ENCODE results near the gene FMNL2. TPM values are rescaled to one million over a fixed set of nuclear protein-coding genes. Genes with fewer than 3 reads are reported as not detected.
A peak's percentile ranks its signal among the peaks of the same experiment; 100 is the strongest.

The FMNL2 gene
- total and polyA plus RNA-seq, 4 donors = 81.1 to 173 (median 146) TPM

DNA sequence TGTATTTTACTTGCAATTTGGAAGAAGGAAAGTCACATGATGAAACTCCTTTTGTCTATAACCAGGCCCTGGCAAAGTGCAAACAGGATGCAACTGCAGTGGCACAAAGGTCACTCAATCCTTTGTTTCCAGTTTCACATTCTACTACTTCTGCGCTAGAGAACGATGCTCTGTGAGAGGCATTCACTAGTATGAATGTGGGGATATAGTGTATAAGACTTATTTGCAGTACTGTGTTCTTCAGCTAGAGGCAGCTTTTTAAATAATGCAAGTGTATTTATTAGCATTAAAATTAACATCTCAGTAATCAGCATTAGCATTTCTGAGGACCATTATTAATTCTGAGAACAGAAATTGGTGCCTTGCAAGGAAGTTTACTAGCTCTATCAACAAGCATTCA, 313.4 kb downstream of the FMNL2 start:
- H3K9me3 ChIP-seq (ENCODE audit: control insufficient read depth, insufficient read depth, low read length) = no peaks in the 10 kb centered on the region
- H3K4me1 ChIP-seq (ENCODE audit: control insufficient read depth, insufficient read depth, low read length) = peaks cover 3% of the 10 kb centered on the region
- H3K27ac ChIP-seq (ENCODE audit: low read depth, low read length) = peak overlapping the region; percentile 65
- DNase-seq (ENCODE audit: low read depth in 4 of 6, low spot score in 6 of 6) = peak in 2 of 6 donors; percentile 29 to 34
- H3K4me3 ChIP-seq (ENCODE audit: low read depth, low read length) = no peak overlapping the region
- WGBS (ENCODE audit: insufficient coverage) = no CpG with 5 or more reads among the region's 2 CpGs
- peaks cover 5% of the 10 kb centered on the region for H3K36me3 ChIP-seq (ENCODE audit: control insufficient read depth, insufficient read depth, low read length)
- no peaks in the 10 kb centered on the region for H3K27me3 ChIP-seq (ENCODE audit: control insufficient read depth, insufficient read depth, low read length)

DNA sequence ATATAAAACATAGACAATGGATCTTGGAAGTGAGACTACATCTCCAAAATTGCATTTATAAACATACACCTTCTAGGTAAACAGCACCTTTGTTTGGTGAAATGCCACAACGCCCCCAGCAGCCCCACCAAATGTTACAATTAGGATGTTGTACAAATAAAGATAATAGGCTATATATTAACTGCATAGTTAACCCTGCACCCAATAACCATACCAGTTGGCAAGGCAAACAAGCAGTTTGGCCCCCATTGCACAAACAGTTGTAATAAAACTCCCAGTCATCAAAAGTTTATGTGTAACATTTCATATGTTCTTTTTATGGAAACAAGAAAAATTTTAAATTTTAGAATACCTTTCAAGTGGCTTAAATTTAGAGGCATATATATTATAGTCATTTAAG, 315.0 kb downstream of the FMNL2 start:
- Histone ChIP-seq H3K4me3 (ENCODE audit: low read depth, low read length) (no peak overlapping the region), H3K9me3 (ENCODE audit: control insufficient read depth, insufficient read depth, low read length) (no peaks in the 10 kb centered on the region), H3K27ac (ENCODE audit: low read depth, low read length) (no peak overlapping the region), H3K27me3 (ENCODE audit: control insufficient read depth, insufficient read depth, low read length) (no peaks in the 10 kb centered on the region), H3K36me3 (ENCODE audit: control insufficient read depth, insufficient read depth, low read length) (peaks cover 4% of the 10 kb centered on the region), H3K4me1 (ENCODE audit: control insufficient read depth, insufficient read depth, low read length) (peaks cover 3% of the 10 kb centered on the region)
- no CpG with 5 or more reads among the region's 1 CpG for WGBS (ENCODE audit: insufficient coverage)
- DNase-seq (ENCODE audit: low read depth in 4 of 6, low spot score in 6 of 6) = no peak

- Histone ChIP-seq H3K4me1 (ENCODE audit: control insufficient read depth, insufficient read depth, low read length) (peaks cover 3% of the 10 kb centered on the region), H3K9me3 (ENCODE audit: control insufficient read depth, insufficient read depth, low read length) (no peaks in the 10 kb centered on the region), H3K27ac (ENCODE audit: low read depth, low read length) (no peak overlapping the region), H3K36me3 (ENCODE audit: control insufficient read depth, insufficient read depth, low read length) (peaks cover 3% of the 10 kb centered on the region), H3K27me3 (ENCODE audit: control insufficient read depth, insufficient read depth, low read length) (no peaks in the 10 kb centered on the region), H3K4me3 (ENCODE audit: low read depth, low read length) (no peak overlapping the region)
- DNase-seq (ENCODE audit: low read depth in 4 of 6, low spot score in 6 of 6) = no peak
- WGBS (ENCODE audit: insufficient coverage) = 96% methylated on average over 3 of the region's 6 CpGs
These were observed 315.9 kb downstream of the FMNL2 start for GRCh38 chr2:152650768-152651371.

DNA sequence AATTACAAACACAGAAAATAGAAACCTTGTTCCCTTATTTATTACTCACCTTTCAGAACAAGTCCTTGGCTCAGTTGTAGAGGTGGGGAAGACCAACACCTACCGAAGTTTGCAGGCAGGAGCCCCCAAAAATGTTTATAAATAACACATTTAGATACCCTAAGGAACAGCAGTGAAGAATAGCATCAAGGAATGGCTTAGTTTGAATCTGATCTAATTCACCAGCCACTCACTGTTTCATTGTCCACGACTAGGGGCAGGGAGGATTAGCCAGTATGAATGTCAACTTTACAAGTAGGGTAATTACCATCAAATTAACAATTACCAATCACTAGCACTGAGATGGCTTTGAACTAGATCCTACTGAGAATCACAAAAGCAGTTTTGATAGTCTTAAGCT, 316.9 kb downstream of the FMNL2 start:
- H3K27me3 ChIP-seq (ENCODE audit: control insufficient read depth, insufficient read depth, low read length) = no peaks in the 10 kb centered on the region
- WGBS (ENCODE audit: insufficient coverage) = no CpG with 5 or more reads among the region's 2 CpGs
- DNase-seq (ENCODE audit: low read depth in 4 of 6, low spot score in 6 of 6) = no peak
- H3K27ac ChIP-seq (ENCODE audit: low read depth, low read length) = no peak overlapping the region
- peaks cover 5% of the 10 kb centered on the region for H3K36me3 ChIP-seq (ENCODE audit: control insufficient read depth, insufficient read depth, low read length)
- no peak overlapping the region for H3K4me3 ChIP-seq (ENCODE audit: low read depth, low read length)
- no peaks in the 10 kb centered on the region for H3K9me3 ChIP-seq (ENCODE audit: control insufficient read depth, insufficient read depth, low read length)
- H3K4me1 ChIP-seq (ENCODE audit: control insufficient read depth, insufficient read depth, low read length) = peaks cover 3% of the 10 kb centered on the region

GRCh38 chr2:152655880-152656279, 320.9 kb downstream of the FMNL2 start:
- H3K27ac ChIP-seq (ENCODE audit: low read depth, low read length) = no peak overlapping the region
- no peaks in the 10 kb centered on the region for H3K9me3 ChIP-seq (ENCODE audit: control insufficient read depth, insufficient read depth, low read length)
- H3K4me1 ChIP-seq (ENCODE audit: control insufficient read depth, insufficient read depth, low read length) = no peaks in the 10 kb centered on the region
- H3K4me3 ChIP-seq (ENCODE audit: low read depth, low read length) = no peak overlapping the region
- no peak for DNase-seq (ENCODE audit: low read depth in 4 of 6, low spot score in 6 of 6)
- H3K27me3 ChIP-seq (ENCODE audit: control insufficient read depth, insufficient read depth, low read length) = no peaks in the 10 kb centered on the region
- no CpG with 5 or more reads among the region's 1 CpG for WGBS (ENCODE audit: insufficient coverage)
- H3K36me3 ChIP-seq (ENCODE audit: control insufficient read depth, insufficient read depth, low read length) = peaks cover 17% of the 10 kb centered on the region

- Histone ChIP-seq H3K36me3 (ENCODE audit: control insufficient read depth, insufficient read depth, low read length) (peaks cover 25% of the 10 kb centered on the region), H3K9me3 (ENCODE audit: control insufficient read depth, insufficient read depth, low read length) (no peaks in the 10 kb centered on the region), H3K4me3 (ENCODE audit: low read depth, low read length) (no peak overlapping the region), H3K4me1 (ENCODE audit: control insufficient read depth, insufficient read depth, low read length) (no peaks in the 10 kb centered on the region), H3K27ac (ENCODE audit: low read depth, low read length) (no peak overlapping the region), H3K27me3 (ENCODE audit: control insufficient read depth, insufficient read depth, low read length) (no peaks in the 10 kb centered on the region)
- 91% methylated on average over 4 of the region's 4 CpGs for WGBS (ENCODE audit: insufficient coverage)
- DNase-seq (ENCODE audit: low read depth in 4 of 6, low spot score in 6 of 6) = no peak
These were observed 322.1 kb downstream of the FMNL2 start for GRCh38 chr2:152657043-152657442.

- no peak overlapping the region for H3K27ac ChIP-seq (ENCODE audit: low read depth, low read length)
- WGBS (ENCODE audit: insufficient coverage) = no CpG with 5 or more reads among the region's 1 CpG
- DNase-seq (ENCODE audit: low read depth in 4 of 6, low spot score in 6 of 6) = no peak
- H3K36me3 ChIP-seq (ENCODE audit: control insufficient read depth, insufficient read depth, low read length) = peaks cover 26% of the 10 kb centered on the region
- no peak overlapping the region for H3K4me3 ChIP-seq (ENCODE audit: low read depth, low read length)
- no peaks in the 10 kb centered on the region for H3K27me3 ChIP-seq (ENCODE audit: control insufficient read depth, insufficient read depth, low read length)
- H3K9me3 ChIP-seq (ENCODE audit: control insufficient read depth, insufficient read depth, low read length) = no peaks in the 10 kb centered on the region
- no peaks in the 10 kb centered on the region for H3K4me1 ChIP-seq (ENCODE audit: control insufficient read depth, insufficient read depth, low read length)
These were observed 323.2 kb downstream of the FMNL2 start for GRCh38 chr2:152658221-152658620.

DNA sequence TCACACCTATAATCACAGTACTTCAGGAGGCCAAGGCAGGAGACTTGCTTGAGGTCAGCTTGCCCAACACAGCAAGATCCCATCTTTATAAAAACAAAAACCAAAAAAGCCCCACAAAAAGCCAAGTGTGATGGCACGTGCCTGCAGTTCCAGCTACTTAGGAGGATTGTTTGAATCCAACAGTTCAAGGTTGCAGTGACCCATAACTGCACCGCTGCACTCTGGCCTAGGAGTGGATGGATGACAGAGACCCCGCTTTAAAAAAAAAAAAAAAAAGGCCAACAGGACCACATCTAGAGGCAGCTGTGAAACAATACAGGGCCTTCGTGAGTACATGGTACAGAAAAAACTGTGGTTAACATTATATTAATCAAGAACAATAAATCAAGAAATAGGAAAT, 326.1 kb downstream of the FMNL2 start:
- Histone ChIP-seq H3K4me1 (ENCODE audit: control insufficient read depth, insufficient read depth, low read length) (no peaks in the 10 kb centered on the region), H3K27ac (ENCODE audit: low read depth, low read length) (no peak overlapping the region), H3K27me3 (ENCODE audit: control insufficient read depth, insufficient read depth, low read length) (no peaks in the 10 kb centered on the region), H3K9me3 (ENCODE audit: control insufficient read depth, insufficient read depth, low read length) (no peaks in the 10 kb centered on the region), H3K4me3 (ENCODE audit: low read depth, low read length) (no peak overlapping the region), H3K36me3 (ENCODE audit: control insufficient read depth, insufficient read depth, low read length) (peaks cover 29% of the 10 kb centered on the region)
- 93% methylated on average over 2 of the region's 4 CpGs for WGBS (ENCODE audit: insufficient coverage)
- no peak for DNase-seq (ENCODE audit: low read depth in 4 of 6, low spot score in 6 of 6)

DNA sequence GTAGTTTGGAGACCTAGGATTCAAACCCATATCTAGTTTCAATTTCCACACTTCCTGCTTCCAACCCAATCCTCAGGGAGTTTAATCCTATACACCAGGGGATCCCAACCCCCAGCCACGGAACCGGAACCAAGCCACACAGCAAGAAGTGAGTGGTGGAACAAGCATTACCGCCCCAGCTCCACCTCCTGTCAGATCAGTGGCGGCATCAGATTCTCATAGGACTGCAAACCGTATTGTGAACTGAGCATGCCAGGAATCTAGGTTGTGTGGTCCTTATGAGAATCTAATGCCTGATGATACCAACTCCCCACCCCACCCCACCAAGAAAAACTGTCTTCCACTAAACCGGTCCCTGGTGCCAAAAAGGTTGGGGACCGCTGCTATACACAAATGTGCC, 329.8 kb downstream of the FMNL2 start:
- Histone ChIP-seq H3K4me1 (ENCODE audit: control insufficient read depth, insufficient read depth, low read length) (no peaks in the 10 kb centered on the region), H3K36me3 (ENCODE audit: control insufficient read depth, insufficient read depth, low read length) (peaks cover 31% of the 10 kb centered on the region), H3K27me3 (ENCODE audit: control insufficient read depth, insufficient read depth, low read length) (no peaks in the 10 kb centered on the region), H3K4me3 (ENCODE audit: low read depth, low read length) (no peak overlapping the region), H3K9me3 (ENCODE audit: control insufficient read depth, insufficient read depth, low read length) (no peaks in the 10 kb centered on the region), H3K27ac (ENCODE audit: low read depth, low read length) (no peak overlapping the region)
- no peak for DNase-seq (ENCODE audit: low read depth in 4 of 6, low spot score in 6 of 6)
- no CpG with 5 or more reads among the region's 7 CpGs for WGBS (ENCODE audit: insufficient coverage)

DNA sequence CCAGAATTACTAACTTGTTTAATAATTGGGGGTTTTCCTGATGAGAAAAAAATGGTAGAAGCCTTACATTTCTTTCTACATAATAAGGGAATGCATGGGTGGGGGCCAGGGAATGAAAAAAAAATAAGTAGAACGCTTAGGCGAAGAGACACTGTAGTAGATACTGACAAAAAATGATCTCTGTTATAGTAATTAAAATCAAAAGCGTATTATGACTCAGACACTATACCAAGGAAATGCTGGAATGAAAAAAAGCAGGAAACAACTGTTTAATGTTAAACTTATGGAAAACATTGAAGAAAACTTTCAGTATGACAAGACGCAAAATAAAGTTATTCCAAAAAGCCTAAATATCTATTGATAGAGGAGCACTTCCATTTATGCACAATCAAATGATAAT, 339.4 kb downstream of the FMNL2 start:
- Histone ChIP-seq H3K27ac (ENCODE audit: low read depth, low read length) (no peak overlapping the region), H3K36me3 (ENCODE audit: control insufficient read depth, insufficient read depth, low read length) (peaks cover 16% of the 10 kb centered on the region), H3K27me3 (ENCODE audit: control insufficient read depth, insufficient read depth, low read length) (no peaks in the 10 kb centered on the region), H3K9me3 (ENCODE audit: control insufficient read depth, insufficient read depth, low read length) (no peaks in the 10 kb centered on the region), H3K4me3 (ENCODE audit: low read depth, low read length) (no peak overlapping the region), H3K4me1 (ENCODE audit: control insufficient read depth, insufficient read depth, low read length) (no peaks in the 10 kb centered on the region)
- WGBS (ENCODE audit: insufficient coverage) = no CpG with 5 or more reads among the region's 4 CpGs
- no peak for DNase-seq (ENCODE audit: low read depth in 4 of 6, low spot score in 6 of 6)

Measured in spinal cord (tissue), 10 donors.